Heart right ventricle (tissue), 16 donors: ENCODE data around the gene PRSS12. TPM values are rescaled to one million over a fixed set of nuclear protein-coding genes. Genes with fewer than 3 reads are reported as not detected.

Source experiments
- ATAC-seq, 8 donors: fragments of 200-7000 bp; cut with Tn5 transposase; one replicate each; pipeline ENCODE4 v1.9.1; 2020; ENCODE audit warnings: mild to moderate bottlenecking in 8 of 8, moderate library complexity in 8 of 8, moderate number of reproducible peaks in 1 of 8
- DNase-seq, 2 donors: peaks; one replicate each; pipeline ENCODE4 v3.0.0-alpha.2; 2020
- H3K27ac ChIP-seq, 10 donors: fragments of 200-600 bp; sonication (generic) in 2 of 10; one replicate each; pipeline versions ENCODE4 v1.5.0 to v1.8.0; 2020 to 2022; ENCODE audit warnings: mild to moderate bottlenecking in 3 of 10
- H3K27me3 ChIP-seq, 7 donors: fragments of 200-600 bp; one replicate each; pipeline ENCODE4 v1.8.0; 2021 to 2022; ENCODE audit warnings: mild to moderate bottlenecking in 2 of 7
- H3K36me3 ChIP-seq, 9 donors: fragments of 200-600 bp; sonication (generic) in 1 of 9; one replicate each; pipeline versions ENCODE4 v1.5.0 to v1.8.0; 2020 to 2022; ENCODE audit warnings: mild to moderate bottlenecking in 2 of 9
- H3K4me1 ChIP-seq, 9 donors: fragments of 200-600 bp; sonication (generic) in 1 of 9; one replicate each; pipeline versions ENCODE4 v1.5.0 to v1.8.0; 2020 to 2022; ENCODE audit warnings: mild to moderate bottlenecking in 4 of 9
- H3K4me3 ChIP-seq, 10 donors: fragments of 200-600 bp; sonication (generic) in 2 of 10; one replicate each; pipeline versions ENCODE4 v1.5.0 to v1.8.0; 2020 to 2022; ENCODE audit warnings: mild to moderate bottlenecking in 7 of 10, moderate library complexity in 2 of 10
- H3K9me3 ChIP-seq, 11 donors: fragments of 200-600 bp in 10 of 11; sonication (generic) in 2 of 11; one replicate each; pipeline versions ENCODE4 v1.5.0 to v1.8.0; 2013 to 2022; ENCODE audit warnings: mild to moderate bottlenecking in 2 of 11, control low read depth in 1 of 11, moderate library complexity in 1 of 11
- WGBS, 2 donors: extraction: QIAGEN DNeasy Blood & Tissue Kit; methylation state at CpG; one replicate each; pipeline ENCODE4 v1.1.7; 2013; ENCODE audit warnings: inconsistent platforms in 1 of 2; 5-methylcytosine and 5-hydroxymethylcytosine counted together
- intact Hi-C, 10 donors: fragments of 100-400 bp; cut with DNase I; formaldehyde crosslinking; loops; one replicate each; pipeline versions ENCODE4 v1.11.1 to v1.14.2; 2022
- polyA plus RNA-seq, 2 donors: library from polyadenylated mRNA; stranded (reverse); fragments of 200-250 nt; gene quantifications; one replicate each; pipeline ENCODE4 v1.2.3, GENCODE V29; 2013
- total RNA-seq, 10 donors: library from RNA; stranded (reverse); fragmentation: NEBNext Ultra II Directional in 3 of 10; extraction: Animal tissue kit (Norgen Biotek cat#: 25700) in 3 of 10; gene quantifications; one replicate each; pipeline versions ENCODE4 v1.2.1 to v1.2.4, GENCODE V29; 2021 to 2023
- TF ChIP-seq, protein P1 (sequence below), 9 donors: fragments of 200-600 bp; sonication (generic) in 2 of 9; IDR thresholded peaks; one replicate each; pipeline versions ENCODE4 v1.5.0 to v1.8.0; 2021 to 2022; ENCODE audit warnings: antibody characterized with exemption in 9 of 9, mild to moderate bottlenecking in 5 of 9, moderate library complexity in 1 of 9
- donor health status: Arrhythmogenic right ventricular cardiomyopathy.
- donor health status: ischemic (EF 13 %, LVEDD 7.1; RV severe dilation, severe dysfunction).
- donor health status: healthy with polysubstance abuse.
- donor health status: DM: no; HTN: yes; CAD: no.
- donor health status: DM: no; HTN: no; CAD: no.
- donor health status: ischemic (EF 25% LVEDD 6.9; RV normal size, moderate dysfunction).
- donor health status: ischemic (EF 25% LVEDD 5.7; RV mildly dilated, moderate dysfunction).
- donor health status: healthy.
- donor health status: DM: yes; HTN: yes; CAD: no.
- donor health status: Ischemic cardiomyopathy.
- donor health status: ischemic (EF 35%, LVEDD 5.7; RV mildly dilated, moderate dysfunction).
- donor health status: nonischemic (EF 11% LVEDD 7.7; RV severe dilation, severe dysfunction).
- donor health status: DM: yes; HTN: yes; CAD: no.
- donor health status: PGD.
- donor health status: ischemic (EF 29% LVEDD 5.4; RV normal size, mild dysfunction).
- donor health status: nonischemic (EF 23%, LVEDD 6.1; RV moderate dilation, normal function).

PRSS12 gene
- total and polyA plus RNA-seq, 12 donors, result 0.03 to 0.47 TPM; not detected in 10

DNA sequence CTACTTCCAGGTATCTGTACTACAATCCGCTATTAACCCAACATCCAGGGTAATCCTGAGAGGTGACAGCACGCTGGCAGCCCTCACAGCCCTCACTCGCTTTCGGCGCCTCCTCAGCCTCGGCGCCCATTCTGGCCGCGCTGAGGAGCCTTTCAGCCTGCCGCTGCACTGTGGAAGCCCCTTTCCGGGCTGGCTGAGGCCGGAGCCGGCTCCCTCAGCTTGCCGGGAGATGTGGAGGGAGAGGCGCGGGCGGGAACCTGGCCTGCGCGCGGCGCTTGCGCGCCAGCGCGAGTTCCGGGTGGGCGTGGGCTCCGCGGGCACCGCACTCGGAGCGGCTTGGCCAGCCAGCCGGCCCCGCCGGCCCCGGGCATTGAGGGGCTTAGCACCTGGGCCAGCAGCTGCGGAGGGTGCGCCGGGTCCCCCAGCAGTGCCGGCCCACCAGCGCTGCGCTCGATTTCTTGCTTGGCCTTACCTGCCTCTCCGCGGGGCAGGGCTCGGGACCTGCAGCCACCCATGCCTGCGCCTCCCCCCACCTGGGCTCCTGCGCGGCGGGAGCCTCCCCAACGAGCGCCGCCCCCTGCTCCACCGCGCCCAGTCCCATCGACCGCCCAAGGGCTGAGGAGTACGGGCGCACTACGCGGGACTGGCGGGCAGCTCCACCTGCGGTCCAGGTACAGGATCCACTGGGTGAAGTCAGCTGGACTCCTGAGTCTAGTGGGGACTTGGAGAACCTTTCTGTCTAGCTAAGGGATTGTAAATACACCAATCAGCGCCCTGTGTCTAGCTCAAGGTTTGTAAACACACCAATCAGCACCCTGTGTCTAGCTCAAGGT, 87.3 kb downstream of the PRSS12 start:
- Histone ChIP-seq H3K4me3 (peak overlapping the region; percentile 20 to 58 (median 50)), H3K4me1 (no peaks in the 10 kb centered on the region), H3K36me3 (no peaks in the 10 kb centered on the region), H3K9me3 (no peaks in the 10 kb centered on the region), H3K27ac (no peak overlapping the region), H3K27me3 (peaks cover 0 to 41% (median 22%) of the 10 kb centered on the region in 7 donors)
- peak in 1 of 2 donors; percentile 17 for DNase-seq
- TF ChIP-seq, protein P1, sequence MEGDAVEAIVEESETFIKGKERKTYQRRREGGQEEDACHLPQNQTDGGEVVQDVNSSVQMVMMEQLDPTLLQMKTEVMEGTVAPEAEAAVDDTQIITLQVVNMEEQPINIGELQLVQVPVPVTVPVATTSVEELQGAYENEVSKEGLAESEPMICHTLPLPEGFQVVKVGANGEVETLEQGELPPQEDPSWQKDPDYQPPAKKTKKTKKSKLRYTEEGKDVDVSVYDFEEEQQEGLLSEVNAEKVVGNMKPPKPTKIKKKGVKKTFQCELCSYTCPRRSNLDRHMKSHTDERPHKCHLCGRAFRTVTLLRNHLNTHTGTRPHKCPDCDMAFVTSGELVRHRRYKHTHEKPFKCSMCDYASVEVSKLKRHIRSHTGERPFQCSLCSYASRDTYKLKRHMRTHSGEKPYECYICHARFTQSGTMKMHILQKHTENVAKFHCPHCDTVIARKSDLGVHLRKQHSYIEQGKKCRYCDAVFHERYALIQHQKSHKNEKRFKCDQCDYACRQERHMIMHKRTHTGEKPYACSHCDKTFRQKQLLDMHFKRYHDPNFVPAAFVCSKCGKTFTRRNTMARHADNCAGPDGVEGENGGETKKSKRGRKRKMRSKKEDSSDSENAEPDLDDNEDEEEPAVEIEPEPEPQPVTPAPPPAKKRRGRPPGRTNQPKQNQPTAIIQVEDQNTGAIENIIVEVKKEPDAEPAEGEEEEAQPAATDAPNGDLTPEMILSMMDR (IDR thresholded peaks at IDR 0.05), result no peak
- peak in 2 of 8 donors; percentile 33 to 39 for ATAC-seq
- WGBS, 2 donors, result 10 to 14% methylated on average over 64 of the region's 64 CpGs
- intact Hi-C loops, result no loop called here

DNA sequence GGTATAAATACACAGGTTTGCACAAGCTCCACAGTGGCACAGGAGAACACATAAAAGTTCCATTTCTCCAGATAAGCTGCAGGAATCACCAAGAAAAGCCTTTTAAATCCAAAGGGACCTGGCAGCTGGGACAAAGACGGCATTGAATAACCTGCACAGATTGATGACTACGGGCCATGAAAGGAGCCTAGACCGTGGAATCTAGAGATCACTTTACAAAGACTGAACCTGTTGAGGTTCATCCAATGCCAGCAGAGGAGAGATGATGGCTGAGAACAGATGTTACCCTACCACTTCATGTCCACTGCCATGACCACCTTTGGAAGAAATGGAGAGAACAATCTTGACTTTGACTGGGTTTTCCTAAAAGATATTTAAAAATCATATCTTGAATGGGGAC, 88.7 kb downstream of the PRSS12 start:
- ATAC-seq (no peak), DNase-seq (no peak)
- H3K4me1 ChIP-seq, result no peaks in the 10 kb centered on the region
- intact Hi-C loops, result no loop called here
- 95 to 97% methylated on average over 3 of the region's 3 CpGs for WGBS, 2 donors
- no peaks in the 10 kb centered on the region for H3K9me3 ChIP-seq
- H3K36me3 ChIP-seq, result no peaks in the 10 kb centered on the region
- H3K27ac ChIP-seq, result no peak overlapping the region
- H3K27me3 ChIP-seq, result peaks cover 0 to 34% (median 20%) of the 10 kb centered on the region in 7 donors
- no peak overlapping the region for H3K4me3 ChIP-seq
- TF ChIP-seq, protein P1 (IDR thresholded peaks at IDR 0.05), result no peak

DNA sequence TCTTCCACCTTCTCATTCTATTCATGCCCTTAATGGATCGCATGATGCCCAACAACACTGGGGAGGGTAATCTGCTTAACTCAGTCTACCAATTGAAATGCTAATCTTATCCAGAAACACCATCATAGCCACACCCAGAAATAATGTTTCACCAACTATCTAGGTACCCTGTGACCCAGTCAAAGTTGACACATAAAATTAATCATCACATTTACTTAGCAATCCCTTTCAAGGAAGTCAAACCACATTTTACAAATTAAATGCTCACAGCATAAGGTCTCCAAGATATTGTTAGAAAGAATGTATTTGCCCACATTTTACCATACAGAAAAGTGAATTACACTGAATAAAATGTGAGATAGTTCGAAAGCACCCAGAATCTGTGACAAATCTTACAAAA, 92.5 kb downstream of the PRSS12 start:
- intact Hi-C loops, result no loop called here

DNA sequence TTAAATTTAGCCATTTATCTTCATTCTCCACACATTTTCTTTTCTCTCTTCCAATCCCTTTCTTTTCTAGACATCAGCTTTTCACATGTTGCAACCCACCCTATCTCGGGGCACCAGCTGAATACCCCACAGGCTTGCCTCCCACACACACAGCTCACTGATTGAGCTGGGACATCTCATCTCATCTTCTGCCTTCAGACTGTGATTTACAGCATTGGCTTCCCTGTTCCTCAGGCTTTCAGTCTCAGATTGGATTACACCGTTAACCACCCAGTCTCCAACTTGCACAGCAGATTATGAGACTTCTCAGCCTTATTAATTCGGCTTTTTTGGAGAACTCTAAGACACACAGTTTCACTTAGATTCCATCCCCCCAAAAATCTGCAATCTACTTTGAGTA, 93.7 kb downstream of the PRSS12 start:
- Histone ChIP-seq H3K4me3 (no peak overlapping the region), H3K27me3 (peaks cover 0 to 17% (median 6%) of the 10 kb centered on the region in 7 donors), H3K9me3 (no peaks in the 10 kb centered on the region), H3K27ac (no peak overlapping the region), H3K36me3 (no peaks in the 10 kb centered on the region), H3K4me1 (no peaks in the 10 kb centered on the region)
- DNase-seq (no peak), ATAC-seq (no peak)
- intact Hi-C loops, result loop anchor here in 1 of 10 donors (5.0 kb wide), 1 partner anchor 1028 kb away; no protein-coding TSS in a partner anchor
- 78 to 82% methylated on average over 3 of the region's 3 CpGs for WGBS, 2 donors
- TF ChIP-seq, protein P1 (IDR thresholded peaks at IDR 0.05), result no peak

More for the DNA sequence above, 92.5 kb downstream of the PRSS12 start:
- H3K4me3 ChIP-seq, result no peak overlapping the region
- H3K27me3 ChIP-seq, result peaks cover 0 to 29% (median 15%) of the 10 kb centered on the region in 7 donors
- no peak overlapping the region for H3K27ac ChIP-seq
- DNase-seq (no peak), ATAC-seq (no peak)
- no peaks in the 10 kb centered on the region for H3K36me3 ChIP-seq
- TF ChIP-seq, protein P1 (IDR thresholded peaks at IDR 0.05), result no peak
- H3K9me3 ChIP-seq, result no peaks in the 10 kb centered on the region
- WGBS, 2 donors, result 88 to 89% methylated on average over 2 of the region's 2 CpGs
- H3K4me1 ChIP-seq, result no peaks in the 10 kb centered on the region
